IPS-18c (cell line): ENCODE measurements around the gene CHMP1B.
"Not testable (repeated sequence)": the region's sequence is repeated elsewhere in the genome, so short reads cannot be mapped to it uniquely, and the experiment has no call there.

Experiments
- H3K4me3 ChIP-seq: 2 replicates; pipeline ENCODE4 v1.7.0; 2013; ENCODE audit warnings: low read depth, mild to moderate bottlenecking, low read length, moderate library complexity; ENCODE audit not compliant: insufficient read depth
- H3K9me3 ChIP-seq: one replicate; pipeline ENCODE4 v1.6.1; 2013; ENCODE audit warnings: mild to moderate bottlenecking, low read length, moderate library complexity; ENCODE audit not compliant: control insufficient read depth, insufficient read depth

The CHMP1B gene

DNA sequence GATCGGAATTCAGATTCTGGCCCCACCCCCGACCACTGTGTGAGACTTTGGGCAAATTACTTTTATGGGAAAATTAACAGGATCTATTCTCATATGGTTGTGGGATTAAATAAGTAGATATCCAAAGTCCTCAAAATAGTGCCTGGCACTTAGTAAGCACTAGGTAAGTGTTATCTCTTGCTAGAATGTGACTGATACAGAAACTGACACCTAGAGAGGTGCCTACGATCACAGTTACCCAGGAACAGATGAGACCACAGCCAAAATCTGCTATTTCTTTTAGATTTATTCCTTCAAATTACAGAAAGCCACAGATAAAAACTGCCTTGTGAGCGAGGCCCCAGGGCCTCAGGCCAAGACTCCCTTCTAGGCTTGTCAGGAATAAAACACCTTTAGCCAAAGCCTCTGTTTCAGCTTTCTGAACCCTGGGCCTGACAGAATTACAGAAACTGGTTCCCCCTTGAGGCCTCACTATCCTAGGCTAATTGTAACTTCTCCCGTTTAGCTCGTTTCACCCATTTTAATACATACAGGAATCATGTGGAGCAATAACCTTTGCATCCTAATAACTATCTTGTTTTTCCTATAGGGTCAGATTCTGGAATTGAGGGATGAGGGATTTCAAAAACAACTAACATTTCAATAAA, 22.3 kb upstream of the CHMP1B start:
- Histone ChIP-seq H3K4me3 (no peak overlapping the region), H3K9me3 (no peaks in the 10 kb centered on the region)

GRCh38 chr18:11830585-11830984, 20.6 kb upstream of the CHMP1B start:
- H3K9me3 ChIP-seq, result no peaks in the 10 kb centered on the region
- no peak overlapping the region for H3K4me3 ChIP-seq

- Histone ChIP-seq H3K4me3 (no peak overlapping the region), H3K9me3 (no peaks in the 10 kb centered on the region)
Observed at GRCh38 chr18:11831921-11832320, 19.3 kb upstream of the CHMP1B start.

- Histone ChIP-seq H3K9me3 (no peaks in the 10 kb centered on the region), H3K4me3 (no peak overlapping the region)
Observed at GRCh38 chr18:11834772-11835171, 16.4 kb upstream of the CHMP1B start.

- Histone ChIP-seq H3K9me3 (no peaks in the 10 kb centered on the region), H3K4me3 (no peak overlapping the region)
Observed at GRCh38 chr18:11839556-11839955, 11.7 kb upstream of the CHMP1B start.

DNA sequence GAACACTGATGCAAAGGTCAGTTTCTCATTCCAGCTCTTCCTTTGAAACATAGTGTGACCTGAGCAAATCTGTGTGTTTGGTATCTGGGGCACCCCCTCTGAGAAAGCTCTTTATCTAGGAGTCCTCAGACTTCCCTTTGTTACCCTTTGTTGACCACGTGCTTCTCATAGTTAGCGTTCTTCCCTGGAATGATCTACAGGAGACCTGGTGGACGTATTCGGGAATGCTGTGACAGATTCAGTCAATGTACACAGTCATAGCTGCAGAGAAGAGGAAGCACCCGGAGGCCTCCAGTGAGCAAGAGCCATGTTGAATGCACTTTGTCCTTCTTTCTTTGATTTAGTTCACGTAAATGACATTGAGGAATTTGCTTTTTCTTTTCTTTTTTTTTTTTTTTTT, 10.7 kb upstream of the CHMP1B start:
- no peaks in the 10 kb centered on the region for H3K9me3 ChIP-seq
- H3K4me3 ChIP-seq, result no peak overlapping the region

DNA sequence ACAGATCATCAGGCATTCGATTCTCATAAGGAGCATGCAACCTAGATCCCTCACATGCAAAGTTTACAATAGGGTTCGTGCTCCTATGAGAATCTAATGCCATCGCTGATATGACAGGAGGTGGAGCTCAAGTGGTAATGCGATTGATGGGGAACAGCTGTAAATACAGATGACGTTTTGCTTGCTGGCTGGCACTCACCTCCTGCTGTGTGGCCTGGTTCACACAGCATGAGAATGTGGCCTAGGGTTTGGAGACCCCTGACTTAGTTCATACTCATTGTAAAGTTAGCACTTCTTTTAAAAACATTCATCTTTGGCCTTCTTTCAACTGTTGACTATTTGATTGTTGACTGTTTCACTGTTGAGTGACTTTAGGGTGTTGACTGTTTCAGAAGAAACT, 8.7 kb upstream of the CHMP1B start:
- no peak overlapping the region for H3K4me3 ChIP-seq

GRCh38 chr18:11844436-11844835, 6.8 kb upstream of the CHMP1B start:
- Histone ChIP-seq H3K4me3 (no peak overlapping the region), H3K9me3 (no peaks in the 10 kb centered on the region)

More for the DNA sequence above, 8.7 kb upstream of the CHMP1B start:
- no peaks in the 10 kb centered on the region for H3K9me3 ChIP-seq

DNA sequence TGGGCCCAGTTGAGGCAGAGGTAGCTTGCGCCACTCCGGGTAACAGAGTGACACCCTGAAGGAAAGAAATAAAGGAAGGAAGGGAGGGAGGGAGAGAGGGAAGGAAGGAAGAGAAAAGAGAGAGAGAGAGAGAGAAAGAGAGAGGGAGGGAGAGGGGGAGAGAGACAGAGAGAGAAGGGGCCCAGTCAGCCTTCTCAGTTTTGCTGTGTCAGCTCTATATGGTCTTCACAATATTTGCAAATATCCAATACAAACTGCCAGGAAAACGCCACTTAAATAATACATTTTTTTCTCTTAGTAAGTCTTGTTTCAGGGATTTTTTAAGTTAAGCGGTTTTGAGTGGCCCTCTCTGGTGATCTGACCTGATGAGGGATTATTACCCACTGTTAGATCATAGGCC, 5.6 kb upstream of the CHMP1B start:
- no peaks in the 10 kb centered on the region for H3K9me3 ChIP-seq
- H3K4me3 ChIP-seq, result no peak overlapping the region

- Histone ChIP-seq H3K4me3 (no peak overlapping the region), H3K9me3 (no peaks in the 10 kb centered on the region)
Observed at GRCh38 chr18:11847811-11848210, 3.4 kb upstream of the CHMP1B start.

GRCh38 chr18:11849279-11849678, 1.9 kb upstream of the CHMP1B start:
- no peak overlapping the region for H3K4me3 ChIP-seq
- no peaks in the 10 kb centered on the region for H3K9me3 ChIP-seq

- H3K4me3 ChIP-seq, result peak overlapping the region; percentile 1; the same call in 1 of the 2 replicates
- no peaks in the 10 kb centered on the region for H3K9me3 ChIP-seq
Observed at GRCh38 chr18:11849841-11850634, 1.2 kb upstream of the CHMP1B start.

GRCh38 chr18:11850821-11851145, 430 bp upstream of the CHMP1B start:
- H3K9me3 ChIP-seq, result no peaks in the 10 kb centered on the region
- peak overlapping the region; percentile 79; the same call in 1 of the 2 replicates for H3K4me3 ChIP-seq

GRCh38 chr18:11851806-11852337, 659 bp downstream of the CHMP1B start:
- Histone ChIP-seq H3K9me3 (no peaks in the 10 kb centered on the region), H3K4me3 (peak overlapping the region; percentile 79)

GRCh38 chr18:11854554-11854953, 3.3 kb downstream of the CHMP1B start:
- not testable (repeated sequence) for H3K9me3 ChIP-seq, H3K4me3 ChIP-seq

DNA sequence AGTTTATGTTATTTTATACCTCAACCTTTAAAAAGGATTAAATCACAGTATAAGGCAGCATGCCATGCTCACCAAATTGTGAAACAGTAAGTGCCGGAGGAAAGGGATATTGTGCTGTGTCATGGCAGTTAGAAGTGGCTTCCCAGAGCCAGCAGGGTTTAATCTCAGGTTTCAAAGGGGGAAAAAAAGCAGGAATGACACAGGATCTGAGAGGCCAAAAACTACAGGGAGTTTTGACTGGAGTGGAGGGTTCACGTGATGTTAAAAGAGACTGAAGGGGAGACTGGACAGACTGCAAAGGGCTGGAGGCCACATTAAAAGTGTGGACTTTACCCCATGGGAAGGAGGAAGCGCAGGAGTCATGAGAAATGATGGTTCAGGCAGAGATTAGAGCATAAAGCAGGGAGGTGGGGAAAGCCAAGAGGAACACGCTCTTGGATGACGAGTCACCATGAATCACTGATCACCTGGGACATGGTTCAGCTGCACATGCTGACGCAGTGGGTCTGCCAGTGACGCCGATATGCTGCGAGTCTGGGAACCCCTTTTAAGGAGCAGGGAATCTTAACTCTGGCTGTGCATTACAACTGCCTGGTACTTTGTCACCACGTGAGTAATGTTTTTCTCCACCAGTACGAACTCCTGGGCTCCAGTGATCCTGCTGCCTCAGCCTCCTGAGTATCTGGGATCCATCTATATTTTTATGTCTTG, 6.1 kb downstream of the CHMP1B start:
- Histone ChIP-seq H3K4me3 (no peak overlapping the region; the same call in 1 of the 2 replicates), H3K9me3 (no peaks in the 10 kb centered on the region)

DNA sequence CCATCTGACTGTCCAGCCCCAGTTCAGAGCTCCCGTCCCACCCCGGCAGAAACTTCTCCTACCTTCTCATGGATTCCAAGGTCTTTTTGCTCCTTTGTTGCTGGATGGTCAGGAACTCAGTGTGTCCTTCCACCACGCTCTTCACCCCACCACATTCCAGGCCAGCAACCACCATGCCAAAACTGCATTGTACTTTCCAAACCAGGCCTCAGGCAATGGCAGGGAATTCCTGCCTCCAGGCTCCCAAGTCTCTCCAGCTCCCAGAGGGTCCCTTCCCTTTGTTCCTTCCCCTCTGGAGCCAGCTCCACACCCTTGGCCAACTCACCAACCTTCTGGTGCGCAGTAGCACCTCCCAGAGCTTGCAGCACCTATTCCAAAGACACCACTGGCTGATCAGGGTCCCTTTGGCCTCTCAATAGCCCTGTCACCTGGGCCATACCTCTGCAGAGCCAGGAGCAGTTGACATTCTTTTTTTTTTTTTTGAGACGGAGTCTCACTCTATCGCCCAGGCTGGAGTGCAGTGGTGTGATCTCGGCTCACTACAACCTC, 8.1 kb downstream of the CHMP1B start:
- no peak overlapping the region for H3K4me3 ChIP-seq
- H3K9me3 ChIP-seq, result no peaks in the 10 kb centered on the region
